K562 (cell line): ENCODE data around the gene ANKMY1. TPM values are rescaled to one million over a fixed set of nuclear protein-coding genes. Genes with fewer than 3 reads are reported as not detected.

Source experiments
- MGA ChIP-seq: fragments of 450-650 bp; IDR thresholded peaks from 2 replicates; pipeline ENCODE4 v1.6.1; 2016; ENCODE audit warnings: mild to moderate bottlenecking, moderate library complexity
- SP2 ChIP-seq: IDR thresholded peaks from 2 replicates; pipeline ENCODE4 v1.6.1; 2011; ENCODE audit warnings: mild to moderate bottlenecking, low read depth, low read length, moderate library complexity; ENCODE audit not compliant: poor library complexity, severe bottlenecking; ENCODE audit errors: extremely low read depth
- SRF ChIP-seq, 2 experiments: fragments of 250-450, 450-650 bp in 1 of 2; sonication (Bioruptor Pico) in 1 of 2; sonication (generic) in 1 of 2; formaldehyde crosslinking; IDR thresholded peaks; 2 replicates each; pipeline versions ENCODE4 v1.5.0 to v1.5.1; 2020 to 2022; ENCODE audit warnings: mild to moderate bottlenecking in 1 of 2, missing genetic modification reagents in 1 of 2
- polyA plus RNA-seq, 8 experiments: library from polyadenylated mRNA; depleted of rRNA in 4 of 8; stranded (reverse) in 5 of 8; unstranded in 3 of 8; fragments of >200 nt; fragmentation: Nextera tagmentation in 2 of 8; fragmentation: Illumina TruSeq in 1 of 8; extraction: Ambion mirVana in 2 of 8; extraction: Trizol in 1 of 8; gene quantifications; 2 replicates each; pipeline versions ENCODE4 v1.2.1 to v1.2.3, GENCODE V29; 2011 to 2014; ENCODE audit warnings: inconsistent platforms in 1 of 8, missing spikeins in 1 of 8
- total RNA-seq, 7 experiments: library from RNA; depleted of rRNA in 6 of 7; stranded (reverse); fragments of >200 nt in 6 of 7; fragmentation: Illumina TruSeq in 2 of 7; extraction: Trizol in 2 of 7; gene quantifications; 2 replicates each; pipeline versions ENCODE4 v1.2.1 to v1.2.3, GENCODE V29; 2011 to 2021; ENCODE audit warnings: low replicate concordance in 1 of 7

ANKMY1 gene
- total and polyA plus RNA-seq, 9 of the 15 experiments (the other 6 are each of a cell fraction or from before 2014, with no cell fraction given): 0.75 to 15.1 (median 11.7) TPM

GRCh38 chr2:240466579-240467148 is 91.1 kb downstream of the ANKMY1 start (continued):
- TF ChIP-seq MGA: no peak
- TF ChIP-seq SP2: no peak
- no peak for TF ChIP-seq SRF (CRISPR knock-in tag; IDR thresholded peaks at IDR 0.05)
